SIG-M5 treated with dmso at 0.1 percent for 504 hours (cell line): ENCODE data around the gene ST3GAL6.
A peak's percentile ranks its signal among the peaks of the same experiment; 100 is the strongest.

Experiments
- DNase-seq: peaks from one replicate; lab custom pipeline; 2025; ENCODE audit not compliant: unreplicated experiment; lab: John Stamatoyannopoulos, UW

The ST3GAL6 gene, protein sequence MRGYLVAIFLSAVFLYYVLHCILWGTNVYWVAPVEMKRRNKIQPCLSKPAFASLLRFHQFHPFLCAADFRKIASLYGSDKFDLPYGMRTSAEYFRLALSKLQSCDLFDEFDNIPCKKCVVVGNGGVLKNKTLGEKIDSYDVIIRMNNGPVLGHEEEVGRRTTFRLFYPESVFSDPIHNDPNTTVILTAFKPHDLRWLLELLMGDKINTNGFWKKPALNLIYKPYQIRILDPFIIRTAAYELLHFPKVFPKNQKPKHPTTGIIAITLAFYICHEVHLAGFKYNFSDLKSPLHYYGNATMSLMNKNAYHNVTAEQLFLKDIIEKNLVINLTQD

DNA sequence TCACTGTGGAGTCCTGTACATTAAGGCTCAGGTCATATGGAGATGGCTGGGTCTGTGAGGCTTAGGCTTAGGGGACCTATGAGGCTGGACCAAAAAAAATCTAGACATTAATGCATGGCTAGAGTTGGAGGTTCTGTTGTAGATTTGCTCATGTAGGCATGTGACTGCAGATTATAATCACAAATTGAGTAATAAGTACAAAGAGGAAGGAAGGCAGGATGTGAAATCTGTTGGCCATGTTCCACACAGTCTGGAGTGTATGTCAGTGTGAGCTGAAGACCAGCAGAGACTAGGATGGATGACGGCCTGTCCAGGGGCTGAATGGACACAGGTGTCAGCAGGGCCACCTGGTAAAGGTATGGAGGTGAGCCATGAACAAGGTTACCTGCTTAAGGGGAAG is at the start of gene ST3GAL6:
TSS of gene ST3GAL6 (plus strand) at position 265 of the 400 bp plus-strand sequence. CDS start 5,101 bp downstream, outside the sequence.
- DNase-seq = peak; percentile 94

DNA sequence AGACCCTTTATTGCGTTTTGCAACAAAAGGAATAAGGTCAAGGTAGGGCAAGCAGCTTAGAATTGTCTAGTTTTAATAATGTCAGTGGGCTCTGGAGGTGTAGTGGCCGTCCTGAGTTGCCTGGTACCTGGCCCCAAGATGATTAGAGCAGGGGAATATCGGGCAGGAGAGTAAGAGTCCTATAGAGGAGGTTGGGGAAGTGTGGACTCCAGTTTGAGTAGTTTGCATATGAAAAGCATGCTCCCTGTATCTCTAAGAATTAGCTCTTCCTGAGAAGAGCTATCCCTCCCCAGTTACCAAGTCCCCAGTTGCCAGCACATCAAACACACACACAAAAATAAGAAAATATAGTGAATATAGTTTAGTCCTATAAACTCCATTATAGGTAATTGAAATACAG is 49.2 kb upstream of the ST3GAL6 start:
- no peak for DNase-seq

DNA sequence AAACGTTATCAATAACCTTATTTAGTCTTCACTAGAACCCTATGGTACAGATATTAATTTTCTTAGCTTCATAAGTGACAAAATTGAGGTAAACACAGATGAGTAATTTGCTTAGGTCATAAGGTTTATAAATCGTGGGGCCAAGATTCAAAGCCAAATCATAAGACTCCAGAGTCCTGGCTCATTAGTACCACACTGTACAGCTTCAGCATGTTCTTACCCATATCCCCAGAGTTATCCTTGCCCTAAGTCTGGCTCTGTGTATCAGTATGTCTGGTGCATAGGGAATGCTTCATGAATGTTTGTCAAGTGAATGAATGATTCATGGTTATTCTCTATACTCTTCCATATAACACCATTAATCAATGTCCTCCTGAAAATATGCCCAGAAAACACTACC is 45.6 kb upstream of the ST3GAL6 start:
- no peak for DNase-seq

DNA sequence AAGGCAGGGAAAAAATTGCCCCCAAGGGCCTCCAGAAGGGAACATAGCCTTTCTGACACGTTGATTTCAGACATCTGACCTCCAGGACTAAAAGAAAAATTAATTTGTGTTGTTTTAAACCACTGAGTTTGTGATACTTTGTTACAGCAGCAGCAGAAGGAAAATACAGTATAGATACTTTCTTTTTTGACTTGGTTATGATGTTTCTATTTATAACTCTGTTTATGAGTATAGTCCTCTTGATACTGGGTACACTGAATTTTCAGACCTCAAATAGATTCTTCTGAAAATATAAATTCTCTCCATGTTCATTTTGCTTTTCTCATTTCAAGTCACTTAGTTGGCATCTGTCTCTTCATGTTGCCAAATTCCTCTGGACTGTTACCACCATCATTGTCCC is 44.4 kb upstream of the ST3GAL6 start:
- no peak for DNase-seq

DNA sequence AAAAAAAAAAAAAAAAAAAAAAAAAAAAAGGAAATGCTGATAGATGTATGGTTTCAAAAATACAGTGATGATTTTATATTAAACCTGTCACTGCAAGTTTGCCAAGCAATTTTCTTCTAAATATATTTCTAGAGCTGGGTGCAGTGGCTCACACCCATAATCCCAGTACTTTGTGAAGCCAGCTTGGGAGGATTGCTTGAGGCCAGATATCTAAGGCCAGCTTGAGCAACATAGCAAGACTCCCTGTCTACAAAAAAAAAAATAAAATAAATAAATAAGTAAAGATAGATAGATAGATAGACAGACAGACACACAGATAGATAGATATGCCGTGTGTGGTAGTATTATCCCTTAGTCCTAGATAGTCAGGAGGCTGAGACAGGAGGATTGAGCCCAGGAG is 41.4 kb upstream of the ST3GAL6 start:
- no peak for DNase-seq

DNA sequence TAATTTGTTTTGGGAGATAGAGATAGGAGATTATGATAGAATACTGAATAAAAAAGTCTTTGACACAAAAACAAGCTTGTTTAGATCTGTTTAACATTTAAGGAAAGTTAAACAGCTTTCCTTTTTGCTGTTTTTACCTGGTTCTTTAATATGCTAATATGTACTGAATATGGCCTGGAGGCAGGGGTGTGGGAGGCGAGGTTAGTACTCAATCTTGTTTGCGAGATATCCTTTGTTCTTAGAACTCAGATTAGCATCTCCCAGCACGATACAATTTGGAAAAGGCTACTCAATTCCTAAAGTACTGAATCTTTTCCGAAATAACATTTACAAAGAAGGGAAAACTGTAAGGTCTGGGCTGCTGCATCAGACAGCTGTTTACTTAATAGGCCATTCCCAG is 40.8 kb upstream of the ST3GAL6 start:
- DNase-seq = no peak

DNA sequence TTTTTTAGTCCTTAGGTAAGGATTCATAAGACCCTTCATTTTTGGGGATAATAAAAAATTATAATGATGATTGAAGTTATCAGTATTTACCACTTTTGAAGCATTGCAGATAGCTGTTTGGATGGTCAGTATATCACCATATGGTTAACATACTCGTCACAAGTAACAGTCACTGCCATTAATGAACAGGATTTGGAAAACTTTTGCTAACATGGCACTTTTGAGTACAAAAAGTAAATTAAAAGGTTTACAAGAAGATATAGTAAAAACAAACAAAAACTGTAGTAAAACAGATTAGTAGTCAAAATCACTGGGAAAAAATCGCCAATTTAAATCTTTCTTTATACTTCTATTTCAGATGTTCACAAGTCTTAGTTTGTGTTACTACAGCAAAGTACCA is 37.8 kb upstream of the ST3GAL6 start:
- DNase-seq = no peak

DNA sequence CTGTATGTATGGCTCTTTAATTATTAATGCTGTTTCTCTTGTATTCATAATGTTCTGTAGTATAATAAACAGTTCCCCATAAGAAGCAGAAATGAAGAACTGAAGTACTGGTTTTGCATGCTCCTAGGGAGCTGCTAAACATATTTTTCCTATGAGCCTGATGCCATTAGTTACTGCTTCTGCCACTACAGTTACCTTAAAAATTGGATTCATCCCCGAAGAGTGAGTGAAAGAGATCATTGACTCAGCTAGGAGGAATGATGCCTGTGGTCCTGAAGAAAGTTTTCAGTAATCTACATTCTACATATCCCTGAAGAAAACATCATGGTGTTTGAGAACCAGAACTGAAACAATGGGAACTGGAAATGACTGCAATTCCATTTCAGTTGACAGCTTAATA is 37.1 kb upstream of the ST3GAL6 start:
- DNase-seq = no peak

DNA sequence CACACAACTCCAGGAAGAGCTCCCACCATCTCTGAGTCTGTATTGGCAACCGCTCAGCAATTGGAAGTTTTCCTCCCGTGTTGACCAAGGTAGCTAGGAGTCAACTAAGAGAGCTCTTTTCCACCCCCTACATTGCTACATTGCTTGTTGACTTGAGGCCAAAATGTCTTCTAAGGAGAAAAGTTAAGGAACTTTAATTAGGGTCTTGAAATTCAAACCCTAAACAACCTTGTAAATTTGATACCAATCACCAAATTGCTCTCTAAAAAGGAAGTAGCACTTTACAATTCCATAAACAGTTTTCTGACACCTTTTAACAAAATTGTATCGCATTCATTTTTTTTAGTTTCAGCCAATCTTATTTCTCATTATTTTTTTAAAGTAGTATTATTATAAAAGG is 35.5 kb upstream of the ST3GAL6 start:
- no peak for DNase-seq

DNA sequence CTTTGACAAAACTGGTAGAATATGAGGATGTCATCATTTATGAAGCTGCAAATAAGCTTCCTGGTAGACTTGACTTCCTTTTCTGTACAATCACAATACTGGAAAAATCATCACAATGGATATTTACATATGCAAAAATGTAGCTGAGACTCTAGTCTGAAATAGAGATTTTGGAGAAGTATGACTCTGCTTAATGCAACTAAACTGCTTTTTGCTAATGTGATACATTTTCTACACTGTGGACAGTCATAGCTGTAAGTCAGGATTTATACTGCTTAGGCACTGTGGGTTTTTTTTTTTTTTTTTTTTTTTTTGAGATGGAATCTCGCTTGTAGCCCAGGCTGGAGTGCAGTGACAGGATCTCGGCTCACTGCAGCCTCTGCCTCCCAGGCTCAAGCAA is 34.5 kb upstream of the ST3GAL6 start:
- no peak for DNase-seq

DNA sequence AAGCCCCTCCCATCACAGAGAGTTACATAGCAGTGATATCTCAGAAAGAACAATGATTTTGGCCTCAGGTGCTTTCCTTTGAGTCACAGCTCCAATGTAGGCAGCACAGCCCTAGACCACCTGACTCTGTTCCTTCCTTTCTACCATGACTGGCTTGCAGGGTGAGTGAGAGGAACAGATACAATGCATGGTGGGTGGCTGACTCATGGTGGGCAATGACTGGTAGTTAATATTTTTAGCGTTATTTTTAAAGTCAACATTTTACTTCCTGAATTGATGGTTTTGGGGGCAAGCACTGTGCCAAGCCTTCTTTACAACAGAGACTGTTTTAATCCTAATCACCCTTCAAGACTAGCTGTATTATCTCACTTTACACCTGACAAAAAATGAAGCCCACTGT is 32.8 kb upstream of the ST3GAL6 start:
- DNase-seq = peak; percentile 83

DNA sequence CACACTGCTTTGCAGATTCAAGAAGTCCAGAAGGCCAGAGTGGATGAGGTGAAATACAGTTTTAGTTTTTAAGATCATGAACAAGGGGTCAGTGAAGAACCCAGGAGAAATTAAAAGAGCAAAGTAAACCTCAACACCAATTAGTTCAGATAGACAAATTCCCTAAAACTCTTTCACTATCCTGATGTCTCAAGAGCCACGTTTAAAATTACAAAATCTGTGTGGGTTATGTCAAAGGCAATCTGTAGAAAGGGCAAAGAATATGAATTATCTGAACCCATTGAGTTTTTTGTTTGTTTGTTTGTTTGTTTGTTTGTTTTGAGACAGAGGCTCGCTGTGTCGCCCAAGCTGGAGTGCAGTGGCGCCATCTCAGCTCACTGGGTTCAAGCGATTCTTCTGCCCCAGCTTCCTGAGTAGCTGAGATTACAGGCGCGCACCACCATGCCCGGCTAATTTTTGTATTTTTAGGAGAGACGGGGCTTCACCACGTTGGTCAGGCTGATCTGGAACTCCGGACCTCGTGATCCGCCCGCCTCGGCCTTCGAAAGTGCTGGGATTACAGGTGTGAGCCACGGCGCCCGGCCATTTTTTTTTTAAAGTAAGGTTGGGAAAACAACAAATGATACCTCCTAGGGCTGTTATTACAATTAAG is 32.1 kb upstream of the ST3GAL6 start:
- no peak for DNase-seq

DNA sequence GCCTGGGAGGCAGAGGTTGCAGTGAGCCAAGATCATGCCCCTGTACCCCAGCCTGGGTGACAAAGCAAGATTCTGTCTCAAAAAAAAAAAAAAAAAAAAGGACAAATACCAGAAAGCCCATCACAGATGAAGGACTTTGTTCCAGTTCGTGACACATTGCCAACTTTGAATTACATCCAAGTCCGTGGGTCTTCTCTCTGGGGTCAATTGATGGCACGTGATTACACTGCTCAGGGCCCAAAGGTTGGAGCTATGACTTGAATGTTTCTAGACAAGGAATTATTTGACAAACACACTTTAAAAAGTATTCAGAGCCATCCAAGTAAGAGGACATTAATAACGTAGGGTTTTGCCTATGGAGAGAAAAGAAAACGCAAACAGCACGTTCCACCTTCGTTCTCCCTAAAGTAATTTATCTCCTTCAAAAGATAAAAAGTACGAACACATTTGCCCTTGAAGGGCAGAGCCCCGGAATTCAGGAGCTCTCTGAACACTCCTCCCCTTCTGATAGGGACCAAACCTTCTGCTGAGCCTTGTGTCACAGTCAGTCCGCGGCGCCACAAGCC is 31.3 kb upstream of the ST3GAL6 start:
- DNase-seq = peak; percentile 65

DNA sequence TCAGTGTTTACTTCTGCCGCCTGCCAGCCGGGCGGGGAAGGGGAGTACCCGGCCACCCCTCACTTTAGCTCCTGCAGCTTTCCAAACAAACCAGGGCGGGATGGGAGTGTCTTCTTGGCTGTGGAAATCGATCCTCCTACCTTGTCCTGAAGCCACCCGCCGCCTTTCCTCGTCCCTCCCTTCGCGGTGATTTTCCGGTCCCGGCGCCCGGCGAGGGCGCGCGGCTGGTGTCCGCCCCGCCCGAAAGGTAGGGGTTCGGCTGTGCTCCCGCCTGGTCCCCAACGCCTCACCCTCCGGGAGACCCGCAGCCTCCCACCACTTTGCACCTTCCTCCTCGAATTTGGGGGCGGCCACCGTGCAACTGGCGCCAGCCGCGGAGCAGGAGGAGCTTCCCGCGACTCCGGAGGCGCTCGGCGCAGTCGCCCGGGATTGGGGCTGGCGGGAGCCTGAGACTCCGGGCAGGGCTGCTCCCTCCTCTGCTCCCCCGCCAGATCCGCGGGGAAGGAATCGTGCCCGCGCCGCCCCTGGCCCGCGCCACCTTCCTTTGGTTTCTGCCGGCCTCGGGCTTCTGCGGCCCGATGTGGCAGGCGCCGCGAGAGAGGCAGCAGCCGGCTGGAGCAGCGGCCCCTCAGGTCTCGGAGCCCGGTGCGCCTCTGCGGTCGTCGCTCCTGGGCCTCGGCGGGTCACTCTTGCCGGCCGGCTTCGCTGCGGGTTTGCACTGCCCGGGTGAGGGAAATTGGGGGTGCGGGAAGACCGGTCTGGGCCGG is 30.7 kb upstream of the ST3GAL6 start:
- peak; percentile 40 for DNase-seq

DNA sequence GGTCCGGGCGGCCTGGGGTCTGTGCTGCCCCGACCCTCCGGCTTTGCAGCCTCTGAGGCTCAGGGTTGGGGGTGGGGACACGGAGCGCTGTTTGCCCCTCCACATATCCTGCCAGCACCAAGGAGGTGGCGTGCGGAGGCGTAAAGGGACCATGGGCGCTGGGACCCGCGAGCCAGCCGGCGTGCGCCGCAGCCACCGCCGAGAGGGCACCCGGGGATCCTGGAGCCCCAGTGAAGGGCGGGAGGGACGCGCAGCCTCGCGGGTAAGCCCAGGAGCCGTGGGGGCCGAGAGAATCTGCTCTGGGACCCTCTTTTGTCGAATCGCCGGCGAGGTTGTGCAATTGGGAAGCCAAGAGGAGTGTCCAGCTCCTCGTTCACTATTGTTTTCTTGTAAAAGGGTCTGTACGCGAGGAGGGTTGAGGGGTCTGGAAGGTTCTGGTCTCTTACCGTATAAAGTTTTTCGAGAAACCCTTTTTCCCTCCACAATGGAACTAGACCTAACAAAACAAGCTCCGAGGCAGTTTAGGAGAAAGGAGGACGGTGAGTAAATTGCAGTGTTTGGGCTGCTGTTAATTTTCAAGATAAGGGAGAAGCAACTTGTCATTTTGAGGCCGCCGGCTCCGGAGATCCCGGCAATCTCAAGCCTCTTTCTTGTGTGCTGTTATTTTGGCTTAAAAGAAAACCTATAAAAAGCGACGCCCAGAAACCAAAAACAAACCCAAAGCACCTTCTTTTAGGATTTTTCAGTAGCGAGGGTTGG is 29.9 kb upstream of the ST3GAL6 start:
- peak; percentile 25 for DNase-seq

DNA sequence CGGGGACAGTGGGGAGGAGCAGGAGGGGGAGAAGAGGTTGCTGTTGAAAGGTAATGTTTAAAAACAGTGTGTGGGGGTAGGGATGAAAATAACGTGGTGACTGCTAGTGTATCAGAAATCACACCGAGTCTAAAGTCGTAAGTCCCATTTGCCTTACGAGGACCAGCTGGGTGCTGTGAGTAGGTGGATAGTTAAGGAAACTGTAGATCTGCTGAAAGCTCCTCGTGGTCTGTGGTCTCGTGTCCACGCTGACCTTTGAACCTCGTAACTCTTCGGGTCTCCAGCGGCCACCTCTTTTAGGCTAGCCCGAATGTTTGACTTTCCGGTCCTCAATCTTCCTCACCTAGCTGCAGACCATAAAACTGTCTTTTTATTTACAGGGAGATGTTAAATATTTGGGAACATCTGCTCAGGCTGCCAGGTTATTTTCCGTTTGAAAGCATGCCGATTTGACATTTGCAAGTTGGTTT is 29.3 kb upstream of the ST3GAL6 start:
- no peak for DNase-seq

DNA sequence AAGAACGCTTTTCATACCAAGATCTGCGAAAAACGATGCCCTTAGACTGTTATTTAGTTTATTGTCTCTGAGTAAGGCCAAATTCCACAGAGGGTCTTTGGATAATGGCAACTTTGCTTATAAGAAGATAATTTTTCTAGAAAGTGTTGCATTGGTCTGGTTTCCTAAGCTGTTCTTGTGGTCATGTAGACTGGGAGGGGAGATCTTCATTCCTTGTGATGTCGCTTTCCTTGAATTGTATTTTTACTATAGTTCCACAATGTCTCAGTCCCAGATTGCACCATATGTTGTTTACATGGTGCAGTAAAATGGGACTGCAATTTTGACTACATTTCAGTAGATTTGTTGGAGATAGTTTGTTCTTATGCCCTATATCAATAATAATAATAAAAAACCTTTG is 28.8 kb upstream of the ST3GAL6 start:
- DNase-seq = no peak

DNA sequence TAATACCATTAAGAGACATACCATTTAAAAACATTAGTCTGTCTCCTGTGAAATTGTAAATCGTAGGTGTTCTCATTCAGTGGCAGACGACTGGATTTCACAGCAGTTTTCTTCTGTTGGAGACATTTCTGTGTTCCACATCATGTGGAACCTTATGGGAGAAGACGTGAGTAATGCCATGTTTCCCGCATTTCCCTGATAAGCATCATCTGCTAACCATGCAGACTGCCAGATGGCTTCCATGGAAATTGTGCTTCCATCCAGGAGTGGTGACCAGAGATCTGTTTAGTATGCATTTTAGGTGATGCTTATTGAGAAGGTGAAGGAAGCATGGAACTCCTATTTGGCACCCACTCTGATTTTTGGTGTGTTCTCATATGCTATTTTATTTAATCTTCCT is 28.4 kb upstream of the ST3GAL6 start:
- DNase-seq = no peak

DNA sequence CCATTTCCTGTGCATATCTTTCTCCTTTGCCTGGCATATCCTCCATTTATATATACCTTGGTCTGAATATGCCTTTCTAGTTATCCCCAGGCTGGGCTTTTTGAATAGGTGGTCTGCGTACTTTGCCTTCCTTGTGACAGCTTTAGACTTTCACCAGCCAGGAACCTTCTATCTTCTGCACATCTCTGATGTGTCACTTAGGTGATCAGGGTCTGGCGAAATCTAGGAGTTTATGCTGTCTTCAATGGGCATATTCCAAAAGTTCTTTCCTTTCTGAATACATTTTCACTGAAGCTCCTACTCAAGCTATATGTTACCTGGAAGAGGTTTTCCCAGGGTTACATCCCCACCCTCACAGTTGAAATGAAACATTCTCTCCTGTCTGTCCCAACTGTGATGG is 27.8 kb upstream of the ST3GAL6 start:
- no peak for DNase-seq

DNA sequence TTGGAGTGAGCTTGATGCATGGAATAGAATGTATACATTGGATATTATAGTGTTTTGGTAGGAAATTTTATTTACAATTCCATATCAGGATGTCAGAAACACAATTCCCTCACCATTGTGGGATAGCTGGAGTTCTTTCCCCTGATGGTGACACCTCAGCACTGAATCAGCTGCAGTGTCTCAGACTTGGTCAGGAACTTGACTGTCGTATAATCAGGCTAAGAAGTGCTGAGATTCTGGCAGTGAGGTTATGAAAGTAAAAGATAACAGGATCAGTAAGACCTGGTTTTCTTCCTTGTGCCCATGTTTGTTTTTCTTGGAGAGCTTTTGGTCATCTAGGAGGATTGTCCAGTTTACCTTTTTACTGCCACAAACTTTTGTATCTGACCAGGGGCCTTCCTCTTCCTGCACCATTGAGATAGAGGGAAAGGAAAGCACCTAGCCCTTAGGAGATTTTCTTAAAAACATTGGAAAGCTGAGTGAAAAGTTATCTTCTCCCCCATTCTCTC is 27.3 kb upstream of the ST3GAL6 start:
- DNase-seq = no peak

DNA sequence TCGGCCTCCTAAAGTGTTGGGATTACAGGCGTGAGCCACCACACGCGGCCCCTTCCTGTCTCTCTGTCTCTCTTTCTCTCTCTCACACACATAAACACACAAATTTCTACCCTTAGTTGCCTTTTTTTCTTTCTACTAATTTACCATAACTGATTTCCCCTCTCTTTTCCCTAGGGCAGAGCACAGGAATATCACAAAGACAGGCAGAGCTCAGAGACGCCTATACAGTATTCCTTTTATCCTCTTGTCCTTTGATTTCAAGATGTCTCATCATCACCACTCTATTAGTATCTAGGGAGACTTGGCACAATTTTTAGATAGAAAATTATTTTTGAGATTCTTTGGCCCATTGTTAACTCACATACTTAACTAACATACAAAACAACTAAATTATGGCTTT is 25.8 kb upstream of the ST3GAL6 start:
- DNase-seq = no peak
